ENCODE data around the gene ADAM30.
"Not testable (repeated sequence)": the region's sequence is repeated elsewhere in the genome, so short reads cannot be mapped to it uniquely, and the experiment has no call there.

The ADAM30 gene

DNA sequence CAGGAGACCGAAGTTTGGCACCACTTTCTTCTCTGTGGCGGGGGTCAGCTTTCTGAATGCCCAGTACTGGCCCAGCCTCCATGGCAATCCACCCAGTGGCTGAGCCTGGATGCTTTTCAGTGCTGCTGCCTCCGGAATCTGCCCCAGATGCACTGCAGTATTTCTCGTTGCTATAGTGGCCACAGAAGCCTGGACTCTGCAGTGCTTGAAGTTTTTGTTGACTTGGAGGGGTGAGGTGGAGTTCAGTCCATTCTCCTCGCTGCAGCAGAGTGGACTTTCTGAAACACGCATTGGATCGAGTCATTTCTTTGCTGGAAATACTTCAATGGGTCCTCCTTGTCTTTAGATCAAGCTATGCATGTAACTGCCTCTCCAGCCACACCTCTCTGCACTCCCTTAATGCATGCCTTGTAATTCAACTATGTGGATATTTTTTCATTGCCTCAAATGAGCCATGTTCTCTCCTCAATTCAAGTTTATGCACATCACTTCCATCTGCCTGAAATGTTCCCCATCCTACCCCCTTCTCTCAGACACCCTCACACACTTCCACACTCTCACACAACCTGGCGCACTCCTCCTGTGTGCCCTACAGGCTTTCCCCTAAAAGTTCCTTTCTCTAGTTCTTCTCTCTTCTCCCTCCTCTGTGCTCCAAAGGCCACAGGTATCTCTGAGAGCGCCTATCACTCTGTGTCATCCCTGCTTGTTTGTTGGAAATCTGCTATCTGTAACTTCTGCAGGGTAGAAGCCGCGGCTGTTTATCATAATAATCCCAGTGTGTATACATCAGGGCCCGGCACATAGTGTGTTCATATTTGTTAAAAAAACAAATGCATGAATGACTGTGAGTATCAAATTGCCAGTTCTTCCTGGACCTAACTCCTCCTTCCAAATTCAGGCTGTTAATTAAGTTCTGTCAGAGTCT, 16.5 kb downstream of the ADAM30 start:
- DNase-seq (ENCODE audit: low read depth in 3 of 3, low spot score in 1 of 3) = no peak

DNA sequence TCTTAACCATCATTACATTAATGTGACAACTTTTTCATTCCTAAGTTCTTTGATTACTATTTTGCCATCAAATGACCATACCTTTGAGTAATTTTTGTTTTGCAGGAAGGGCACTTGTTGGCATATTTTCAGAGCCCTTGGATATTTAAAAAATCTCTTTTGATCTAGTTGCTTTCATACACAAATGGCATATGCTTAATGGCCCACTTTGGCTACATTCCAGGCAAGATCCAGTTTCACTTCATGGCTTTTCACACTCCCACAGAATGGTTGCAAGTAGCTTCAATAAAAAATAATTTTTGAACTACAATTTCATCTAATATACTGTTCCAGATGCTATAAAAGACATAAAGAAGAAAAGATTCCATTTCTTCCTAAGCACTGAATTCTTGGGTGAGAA, 18.1 kb downstream of the ADAM30 start:
- no peak for DNase-seq (ENCODE audit: low read depth in 3 of 3, low spot score in 1 of 3)

GRCh38 chr1:119874186-119874585, 22.1 kb downstream of the ADAM30 start:
- DNase-seq (ENCODE audit: low read depth in 3 of 3, low spot score in 1 of 3) = no peak

- no peak for DNase-seq (ENCODE audit: low read depth in 3 of 3, low spot score in 1 of 3)
Measured at GRCh38 chr1:119873135-119874015, 22.9 kb downstream of the ADAM30 start.

DNA sequence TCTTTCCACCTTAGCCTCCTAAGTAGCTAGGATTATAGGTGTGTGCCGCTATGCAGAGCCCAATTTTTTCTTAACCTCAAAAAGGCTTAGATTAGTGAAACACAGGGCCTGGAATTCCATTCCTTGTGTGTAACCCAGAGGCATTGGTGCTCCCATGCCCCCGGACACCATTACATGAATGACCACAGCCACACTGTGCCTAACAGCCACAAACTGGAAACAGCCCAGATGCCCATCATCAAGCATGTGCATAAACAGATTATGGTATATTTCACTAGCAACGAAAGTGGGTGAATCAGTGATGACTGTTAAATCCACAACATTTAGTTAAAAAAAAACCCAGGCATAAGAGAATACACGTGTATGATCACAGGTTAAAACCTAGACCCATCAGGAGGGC, 24.4 kb downstream of the ADAM30 start:
- DNase-seq (ENCODE audit: low read depth in 3 of 3, low spot score in 1 of 3) = no peak

DNA sequence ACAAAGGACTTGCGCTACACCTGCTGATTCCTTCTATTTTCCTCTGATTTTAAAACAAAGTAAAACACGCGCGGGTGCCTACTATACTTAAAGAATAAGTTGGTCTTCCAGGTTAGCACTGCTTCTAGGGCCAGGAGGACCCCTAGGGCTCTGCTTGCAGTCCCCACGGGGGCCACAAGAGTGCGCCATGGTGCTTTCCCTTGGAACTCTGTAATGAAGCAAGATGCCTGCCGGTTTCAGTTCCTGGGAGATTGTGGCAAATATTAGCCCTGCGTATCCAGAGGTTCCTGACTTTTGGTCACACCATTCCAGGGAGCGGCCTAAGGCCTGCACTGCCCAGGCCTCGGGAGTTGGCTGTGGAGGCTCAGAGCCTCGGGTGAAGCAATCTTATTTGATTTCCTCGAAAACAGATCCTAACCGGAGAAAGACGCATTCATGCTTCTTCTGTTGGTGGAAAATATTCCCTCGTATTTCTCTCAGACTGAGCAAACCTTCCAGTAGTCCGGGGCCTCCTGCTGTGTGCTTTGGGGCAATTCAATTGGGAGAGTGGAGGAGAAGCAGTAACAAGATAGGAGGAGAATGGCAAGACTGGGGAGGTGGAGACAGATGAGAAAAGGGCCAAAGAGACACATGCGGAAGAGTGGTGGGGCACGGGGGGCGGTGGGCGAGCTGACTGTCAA, 25.3 kb downstream of the ADAM30 start:
- DNase-seq (ENCODE audit: low read depth in 3 of 3, low spot score in 1 of 3) = peak in 2 of 3 donors; percentile 7 to 53

- DNase-seq (ENCODE audit: low read depth in 3 of 3, low spot score in 1 of 3) = no peak
Measured at GRCh38 chr1:119869995-119870394, 26.3 kb downstream of the ADAM30 start.

- DNase-seq (ENCODE audit: low read depth in 3 of 3, low spot score in 1 of 3) = no peak
Measured at GRCh38 chr1:119868176-119868575, 28.1 kb downstream of the ADAM30 start.

GRCh38 chr1:119866451-119866850, 29.9 kb downstream of the ADAM30 start:
- no peak for DNase-seq (ENCODE audit: low read depth in 3 of 3, low spot score in 1 of 3)

GRCh38 chr1:119865627-119866026, 30.7 kb downstream of the ADAM30 start:
- DNase-seq (ENCODE audit: low read depth in 3 of 3, low spot score in 1 of 3) = no peak

DNA sequence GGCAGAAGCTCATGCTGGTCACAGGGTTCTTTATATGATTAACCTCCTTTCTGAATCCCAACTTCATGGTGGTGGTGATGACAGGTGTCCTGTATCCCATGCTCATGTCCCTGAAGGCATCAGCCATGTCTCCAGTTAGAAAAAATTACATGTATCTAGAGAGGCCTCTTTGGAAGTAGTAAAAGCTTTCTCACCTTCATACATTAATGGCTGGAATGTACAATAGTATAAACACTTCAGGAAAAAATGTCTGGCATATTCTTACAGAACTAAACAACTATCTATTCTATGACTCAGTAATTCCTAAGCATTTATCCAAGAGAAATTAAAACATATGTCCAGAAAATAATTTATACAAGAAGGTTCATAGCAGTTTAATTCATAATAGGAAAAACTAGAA, 34.0 kb downstream of the ADAM30 start:
- DNase-seq (ENCODE audit: low read depth in 3 of 3, low spot score in 1 of 3) = no peak

DNA sequence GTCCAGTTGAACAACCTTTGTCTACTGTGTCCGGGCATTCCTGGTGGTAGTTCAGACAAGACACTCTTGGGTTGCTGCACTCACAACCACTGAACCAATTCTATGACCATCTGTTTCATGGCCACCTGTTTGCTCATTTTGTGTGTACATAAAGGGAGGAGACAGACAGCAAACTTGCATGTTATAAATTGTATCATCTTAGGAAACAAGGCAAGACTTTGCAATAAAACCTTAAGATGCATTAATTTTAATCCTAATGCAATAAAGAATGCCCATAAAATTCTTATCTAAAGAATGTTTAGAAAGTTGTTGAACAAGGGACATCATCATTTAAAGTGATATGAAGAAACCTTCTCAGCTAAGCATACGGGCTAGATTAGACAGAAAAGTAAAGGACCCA, 34.8 kb downstream of the ADAM30 start:
- no peak for DNase-seq (ENCODE audit: low read depth in 3 of 3, low spot score in 1 of 3)

DNA sequence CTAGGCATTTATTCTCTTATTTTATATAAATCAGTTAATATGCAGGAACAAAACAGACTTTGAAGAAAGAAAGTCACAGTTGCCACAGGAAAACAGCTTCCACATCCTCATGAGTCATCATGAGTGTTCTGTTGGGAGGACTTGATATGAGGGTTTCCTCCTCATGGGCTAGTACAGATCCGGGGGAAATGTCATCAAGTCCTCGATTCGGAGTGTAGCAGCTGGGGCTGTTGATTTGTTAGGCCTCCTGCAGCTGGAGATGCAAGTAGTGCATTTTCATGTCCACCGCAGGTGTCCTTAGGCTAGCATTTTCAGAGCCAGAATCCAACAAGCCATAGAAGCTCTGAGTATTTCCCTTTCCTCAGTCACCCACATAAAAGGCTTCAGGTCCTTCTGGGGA, 36.7 kb downstream of the ADAM30 start:
- no peak for DNase-seq (ENCODE audit: low read depth in 3 of 3, low spot score in 1 of 3)

GRCh38 chr1:119858556-119859214, 37.6 kb downstream of the ADAM30 start:
- DNase-seq (ENCODE audit: low read depth in 3 of 3, low spot score in 1 of 3) = not testable (repeated sequence)

- no peak for DNase-seq (ENCODE audit: low read depth in 3 of 3, low spot score in 1 of 3)
Measured at GRCh38 chr1:119858126-119858525, 38.2 kb downstream of the ADAM30 start.

- DNase-seq (ENCODE audit: low read depth in 3 of 3, low spot score in 1 of 3) = no peak
Measured at GRCh38 chr1:119853155-119853554, 43.2 kb downstream of the ADAM30 start.

GRCh38 chr1:119844206-119844605, 52.1 kb downstream of the ADAM30 start:
- DNase-seq (ENCODE audit: low read depth in 3 of 3, low spot score in 1 of 3) = not testable (repeated sequence)

All from stimulated activated CD4-positive, alpha-beta T cell treated with anti-CD3 and anti-CD28 coated beads, TNF-alpha, amount 100 ng/mL, for 1 hour (primary cell).